Activated CD4-positive, alpha-beta T cell treated with anti-CD3 and anti-CD28 coated beads, Interleukin-2, amount 50 U/mL, for 4 hours (primary cell): ENCODE data around the gene DNAJB8.

Experiments
- DNase-seq, 2 experiments: peaks; one replicate each; pipeline ENCODE4 v3.0.0-alpha.2; 2020

The DNAJB8 gene

DNA sequence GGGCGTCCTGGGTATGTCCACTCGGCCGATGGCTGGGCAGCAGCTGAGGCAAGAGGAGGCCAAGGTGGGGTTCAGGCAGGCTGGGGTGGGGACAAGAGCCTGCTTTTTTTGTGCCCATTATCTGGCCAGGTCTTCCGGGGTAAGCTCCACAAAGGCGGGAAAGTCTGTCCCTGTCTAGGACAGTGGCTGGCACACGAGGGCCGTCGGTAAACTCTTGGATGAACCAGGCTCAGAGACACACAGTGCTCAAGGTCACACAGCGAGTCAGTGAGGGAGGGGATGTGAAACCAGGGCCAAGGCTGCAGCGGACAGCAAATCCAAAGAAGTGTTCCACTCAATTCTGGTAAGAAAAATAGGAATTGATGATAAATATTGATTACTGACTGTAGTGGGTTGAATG is 2.9 kb downstream of the DNAJB8 start:
- no peak for DNase-seq

GRCh38 chr3:128463354-128463753 is 3.3 kb downstream of the DNAJB8 start:
- DNase-seq: no peak

GRCh38 chr3:128462931-128463330 is 3.8 kb downstream of the DNAJB8 start:
- no peak for DNase-seq

DNA sequence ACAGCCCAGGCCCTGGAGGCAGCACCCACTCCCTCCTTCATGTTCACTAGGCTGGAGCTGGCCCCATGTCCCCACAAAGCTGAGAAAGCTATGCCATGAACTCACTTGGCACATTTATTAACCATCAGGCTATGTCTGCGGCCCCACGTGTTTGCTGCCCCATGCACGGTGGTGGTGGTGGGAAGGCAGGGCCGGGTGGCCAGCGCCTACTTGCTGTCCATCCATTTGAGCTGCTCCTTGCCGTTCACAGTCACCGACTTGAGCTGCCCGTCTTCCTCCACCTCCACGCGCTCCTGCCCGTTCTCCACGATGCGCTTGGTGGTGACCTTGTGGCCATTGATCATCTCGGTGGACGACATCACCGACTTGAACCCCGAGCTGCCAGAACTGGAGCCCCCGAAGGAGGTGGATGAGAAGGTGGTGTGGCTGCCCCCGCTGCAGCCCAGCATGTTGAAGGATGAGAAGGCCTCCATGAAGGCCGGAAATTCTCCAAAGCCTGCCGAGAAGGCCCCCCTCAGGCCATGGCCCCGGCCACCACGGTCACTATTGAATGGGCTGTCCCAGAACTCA is 4.3 kb downstream of the DNAJB8 start:
- DNase-seq: no peak

- no peak for DNase-seq
Measured at GRCh38 chr3:128461731-128462130, 5.0 kb downstream of the DNAJB8 start.

DNA sequence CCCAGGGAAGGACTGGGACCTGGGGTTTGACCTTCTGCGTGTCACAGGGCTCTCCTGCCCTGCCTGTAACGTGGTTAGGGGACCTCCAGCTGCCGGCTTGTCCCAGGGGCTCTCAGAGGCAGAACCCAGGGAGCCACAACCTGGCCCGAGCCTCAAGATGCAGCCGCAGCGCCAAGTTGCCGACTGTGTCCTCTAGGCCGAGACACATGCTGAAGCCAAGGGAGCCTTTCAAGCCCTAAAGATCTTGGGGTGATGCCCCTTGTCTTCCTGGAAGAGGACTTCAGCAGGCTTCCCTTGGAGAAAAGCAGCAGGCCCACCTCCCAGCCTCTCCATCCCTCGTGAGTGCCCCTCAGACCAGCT is 7.2 kb downstream of the DNAJB8 start:
- DNase-seq: no peak

DNA sequence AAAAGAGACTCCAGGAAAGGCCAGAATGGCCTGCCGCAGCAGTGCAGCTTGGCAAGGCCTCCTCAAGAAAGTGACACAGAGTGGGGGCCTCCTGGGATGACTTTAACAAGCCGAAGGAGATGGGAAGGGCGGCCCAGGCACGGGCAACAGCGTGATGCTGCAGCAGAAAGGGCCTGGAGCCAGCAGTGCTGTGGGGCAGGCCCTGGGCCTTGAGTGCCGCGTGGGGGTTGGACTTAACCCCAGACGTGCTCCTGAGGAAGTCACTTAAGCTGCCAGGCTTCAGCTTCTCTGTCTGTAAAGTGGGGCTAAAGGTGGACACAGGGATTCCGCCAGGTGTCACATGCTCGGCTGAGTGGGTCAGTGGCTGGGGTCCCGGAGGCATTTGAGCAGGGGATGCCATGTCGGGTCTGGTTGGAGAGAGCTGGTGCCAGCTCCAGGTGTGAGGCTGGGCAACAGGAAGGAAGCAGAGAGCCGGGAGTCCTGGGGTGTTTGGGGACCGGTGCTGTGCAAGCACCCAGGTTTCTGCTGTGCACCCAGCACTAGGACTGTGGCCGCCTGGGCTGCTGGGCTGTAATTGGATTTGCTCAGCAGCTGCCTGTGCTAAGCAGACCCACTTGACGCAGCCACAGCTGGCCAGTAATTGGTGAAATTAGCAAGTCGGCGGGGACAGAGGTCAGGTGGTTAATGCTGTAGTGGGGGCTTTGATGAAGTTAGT is 7.8 kb downstream of the DNAJB8 start:
- DNase-seq: no peak

DNA sequence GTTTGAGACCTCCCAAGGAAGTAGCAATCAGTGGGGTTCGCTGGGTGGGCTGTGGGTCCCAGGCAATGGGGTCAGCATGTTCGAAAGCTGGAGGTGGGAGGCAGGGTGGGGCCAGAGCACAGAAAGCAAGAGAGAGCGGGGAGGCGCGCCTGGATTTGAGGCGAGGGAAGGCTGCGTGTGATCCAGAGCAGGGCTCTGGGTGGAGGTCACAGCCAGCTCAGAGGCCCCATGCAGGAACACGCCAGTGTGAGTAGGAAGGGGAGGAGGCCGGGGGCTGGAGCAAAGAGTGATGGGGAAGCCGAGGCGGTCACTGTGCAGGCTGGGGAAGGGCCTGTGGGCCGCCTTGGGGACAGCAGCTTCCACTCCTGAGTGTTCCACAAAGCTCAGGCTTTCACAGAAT is 8.8 kb downstream of the DNAJB8 start:
- DNase-seq: no peak

DNA sequence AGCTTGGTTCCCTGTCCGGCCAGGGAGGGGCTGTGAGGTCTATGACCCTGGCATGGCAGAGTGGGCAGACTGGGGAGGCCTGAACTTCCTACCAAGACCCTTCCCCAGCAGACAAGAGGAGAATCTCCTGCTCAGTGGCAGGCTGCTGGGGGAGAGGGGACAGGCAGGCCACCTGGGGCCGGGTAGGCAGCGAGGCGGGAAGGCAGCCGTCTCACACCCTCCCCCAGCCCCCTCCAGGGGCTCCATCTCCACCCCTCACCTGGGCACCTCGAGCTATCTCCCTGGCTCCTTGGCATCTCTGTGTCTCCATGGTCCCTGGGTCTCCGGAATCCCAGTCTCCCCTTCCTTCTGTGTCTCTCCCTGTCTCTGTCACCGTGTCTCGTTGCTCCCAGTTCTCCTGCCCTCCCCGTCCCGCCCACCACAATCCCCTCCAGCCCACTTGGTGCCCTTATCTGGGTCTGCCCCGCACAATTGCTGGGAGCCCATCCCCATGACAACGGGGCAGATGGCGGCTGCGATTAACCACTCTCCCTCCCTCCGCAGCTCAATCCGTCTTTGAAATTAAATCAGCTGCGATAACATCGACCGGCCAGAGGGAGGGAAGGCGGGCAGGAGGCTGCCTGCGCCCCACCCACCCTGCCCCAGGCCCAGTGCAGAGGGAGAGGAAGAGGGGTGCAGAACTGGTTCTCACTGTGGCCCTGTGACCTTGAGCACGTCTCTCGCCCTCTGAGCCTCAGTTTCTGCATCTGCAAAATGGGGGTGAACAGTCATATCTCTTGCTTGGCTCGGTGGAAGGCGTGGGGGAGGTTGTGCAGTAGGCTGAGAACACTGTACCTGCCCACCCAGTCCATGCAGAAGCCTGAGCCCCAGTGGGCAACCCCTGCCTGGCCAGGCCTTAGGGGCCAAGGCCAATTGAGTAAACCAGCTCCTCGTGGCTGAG is 9.6 kb downstream of the DNAJB8 start:
- DNase-seq: no peak

DNA sequence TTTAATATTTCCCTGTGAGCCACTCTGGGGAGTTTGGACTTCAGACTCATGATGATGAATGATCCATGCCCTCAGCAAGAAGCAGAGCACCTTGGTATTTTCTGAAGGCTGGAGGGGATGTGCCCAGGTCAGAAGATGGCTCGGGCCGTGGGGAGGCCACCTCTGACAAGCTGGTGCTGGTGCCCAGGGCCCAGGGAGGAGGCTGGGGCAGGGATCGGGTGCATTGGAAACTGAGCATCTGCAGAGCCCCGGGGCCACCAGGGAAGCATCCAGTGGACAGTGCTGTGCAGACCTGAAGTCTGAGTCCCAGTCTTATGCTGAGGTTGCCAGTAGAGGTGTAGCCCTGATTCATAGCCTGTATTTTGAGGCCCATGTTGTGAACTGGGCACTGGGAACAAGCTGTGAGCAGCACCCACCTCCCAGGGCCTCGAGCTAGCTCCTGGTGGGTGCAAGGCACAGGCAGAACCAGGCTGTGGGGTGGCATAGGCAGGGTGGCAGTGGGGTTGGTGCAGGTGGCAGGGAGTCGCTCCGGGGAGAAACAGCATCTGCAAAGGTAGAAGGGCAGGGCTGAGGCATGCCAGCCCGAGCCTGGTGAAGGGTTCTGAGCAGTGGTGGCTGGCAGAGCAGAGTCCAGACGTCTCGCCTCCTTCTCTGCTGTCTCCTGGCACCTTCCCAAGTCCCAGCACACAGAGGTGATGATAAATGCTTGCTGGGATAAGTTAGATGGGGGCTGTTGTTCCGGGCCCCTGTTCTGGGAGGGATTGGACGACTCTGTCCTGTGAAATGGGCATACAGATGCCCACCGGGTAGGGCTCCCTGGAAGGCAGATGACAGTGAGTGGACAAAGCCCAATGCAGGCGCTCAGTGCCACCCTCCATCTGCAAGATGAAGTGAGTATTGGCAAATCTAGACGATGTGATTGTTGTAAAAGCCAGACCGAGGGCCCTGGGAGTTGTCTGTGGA is 10.6 kb downstream of the DNAJB8 start:
- no peak for DNase-seq

- no peak for DNase-seq
Measured at GRCh38 chr3:128455116-128455515, 11.6 kb downstream of the DNAJB8 start.

- no peak for DNase-seq
Measured at GRCh38 chr3:128454310-128454618, 12.4 kb downstream of the DNAJB8 start.

GRCh38 chr3:128453501-128454309 is 13.0 kb downstream of the DNAJB8 start:
- no peak for DNase-seq

DNA sequence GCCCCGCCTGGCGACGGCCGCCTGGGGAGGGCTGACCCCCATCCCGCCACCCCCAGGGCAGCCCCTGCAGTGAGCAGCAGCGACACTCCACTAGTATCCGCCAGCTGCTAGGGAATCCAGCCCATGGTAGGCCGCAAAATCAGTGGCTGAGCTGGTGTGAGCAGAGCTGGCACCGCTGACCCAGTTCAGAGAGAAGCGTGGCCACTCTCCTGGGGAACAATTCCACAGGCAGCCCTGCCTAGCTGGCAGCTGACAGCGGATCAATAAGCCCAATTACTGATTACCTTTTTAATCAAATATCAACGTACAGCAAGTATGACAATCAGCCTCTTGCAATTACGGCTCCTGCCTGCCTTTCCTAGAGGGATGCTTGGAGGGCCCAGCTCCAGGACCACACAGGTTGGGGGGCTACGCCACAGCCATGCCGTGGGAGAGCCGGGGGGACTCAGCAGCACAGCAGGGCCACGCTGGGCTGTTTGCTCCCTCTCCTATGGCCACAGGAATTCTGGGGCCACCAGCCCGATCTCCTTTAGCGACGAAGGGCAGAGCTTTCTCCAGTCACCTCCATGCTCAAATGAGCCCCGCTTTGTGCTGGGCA is 13.9 kb downstream of the DNAJB8 start:
- no peak for DNase-seq

DNA sequence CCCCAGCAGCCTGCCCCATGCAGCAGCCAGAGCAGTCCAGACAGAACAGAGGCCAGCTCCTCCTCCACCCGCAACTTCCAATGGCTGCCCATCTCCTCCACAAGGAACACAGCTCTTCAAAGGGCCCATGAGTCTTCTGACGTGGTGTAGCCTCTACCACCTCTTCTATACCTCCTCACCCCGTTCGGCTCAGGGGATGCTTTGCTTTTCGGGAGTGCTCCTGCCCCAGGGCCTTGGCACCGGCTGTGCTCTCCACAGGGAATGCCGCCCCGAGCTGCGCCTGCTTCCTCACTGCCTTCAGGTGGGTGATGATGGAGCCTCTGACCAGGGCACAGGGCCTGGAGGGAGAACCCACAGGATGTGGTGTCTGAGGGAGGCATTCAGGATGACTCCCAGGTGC is 14.6 kb downstream of the DNAJB8 start:
- no peak for DNase-seq

GRCh38 chr3:128449111-128449638 is 17.5 kb downstream of the DNAJB8 start:
- no peak for DNase-seq

DNA sequence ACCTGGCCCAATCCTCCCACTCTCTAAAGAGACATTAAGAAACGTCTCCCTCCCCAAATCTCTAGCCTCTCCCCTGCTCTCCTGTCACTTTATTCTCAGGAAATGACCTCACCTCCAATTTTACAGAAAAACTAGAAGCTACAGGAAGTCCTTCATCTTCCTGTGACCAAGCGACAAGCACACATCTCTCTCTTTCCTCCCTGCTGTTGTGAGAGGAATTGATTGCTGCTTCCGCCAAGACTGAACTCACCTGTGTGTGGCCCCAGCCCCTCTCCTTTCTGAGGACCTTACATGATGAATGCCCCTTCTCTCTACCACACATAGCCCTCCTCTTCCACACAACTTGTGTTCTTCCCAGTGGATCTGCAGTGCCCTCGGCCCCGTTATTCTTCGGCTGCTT is 18.2 kb downstream of the DNAJB8 start:
- DNase-seq: no peak

DNA sequence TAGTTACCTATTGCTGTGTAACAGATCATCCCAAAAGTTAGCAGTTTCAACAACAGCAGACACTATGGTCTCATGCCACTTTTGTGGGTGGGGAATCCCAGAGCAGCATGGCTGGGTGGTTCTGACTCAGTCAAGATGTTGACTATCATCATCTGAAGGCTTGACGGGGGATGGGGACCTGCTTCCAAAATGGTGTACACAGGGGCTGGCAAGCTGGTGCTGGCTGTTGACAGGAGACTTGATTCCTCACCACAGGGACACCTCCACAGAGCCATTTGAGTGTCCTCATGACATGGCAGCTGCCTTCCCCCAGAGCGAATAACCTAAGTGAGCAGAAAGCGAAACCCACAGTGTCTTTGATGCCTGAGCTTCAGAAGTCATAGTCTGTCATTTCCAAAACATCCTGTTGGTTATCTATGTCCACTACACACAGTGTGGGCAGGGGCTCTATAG is 19.1 kb downstream of the DNAJB8 start:
- peak in 1 of 2 experiments; percentile 11 for DNase-seq

DNA sequence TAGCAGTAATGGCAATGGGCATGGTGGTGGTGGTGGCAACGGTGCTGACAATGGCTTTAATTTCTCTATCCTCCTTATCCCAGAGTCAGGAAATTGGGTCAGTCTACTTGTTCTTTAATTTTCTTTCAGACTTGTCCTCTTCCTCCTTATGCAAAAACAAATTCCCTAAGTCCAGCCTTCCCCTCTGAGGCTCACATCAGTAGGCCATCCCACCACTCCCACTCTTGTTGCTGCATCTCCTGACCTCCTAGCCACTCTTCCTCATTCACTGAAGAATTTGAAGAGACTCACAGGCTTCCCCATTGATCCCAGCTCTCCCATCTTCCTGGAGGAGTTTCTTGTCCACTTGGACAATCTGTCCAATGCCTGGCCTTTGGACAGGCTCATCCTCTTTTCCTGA is 19.9 kb downstream of the DNAJB8 start:
- no peak for DNase-seq

GRCh38 chr3:128445357-128445756 is 21.3 kb downstream of the DNAJB8 start:
- DNase-seq: no peak

- no peak for DNase-seq
Measured at GRCh38 chr3:128443771-128444170, 22.9 kb downstream of the DNAJB8 start.
